Neural crest cell (in vitro differentiated cells): ENCODE results near the gene NANP. TPM values are rescaled to one million over a fixed set of nuclear protein-coding genes. Genes with fewer than 3 reads are reported as not detected.
"Not testable (repeated sequence)": the region's sequence is repeated elsewhere in the genome, so short reads cannot be mapped to it uniquely, and the experiment has no call there.

Source experiments
- DNase-seq: peaks from one replicate; pipeline ENCODE4 v3.0.0; 2021; ENCODE audit warnings: low read depth, mixed read lengths, low spot score
- H3K27ac Mint-ChIP-seq: one replicate; pipeline ENCODE4 v1.8.0; 2021; ENCODE audit warnings: mild to moderate bottlenecking, mixed read lengths; ENCODE audit not compliant: unreplicated experiment
- H3K27me3 Mint-ChIP-seq: 2 replicates; pipeline ENCODE4 v1.8.0; 2021; ENCODE audit warnings: low read depth, mild to moderate bottlenecking, mixed read lengths
- H3K36me3 Mint-ChIP-seq: 2 replicates; pipeline ENCODE4 v1.8.0; 2021; ENCODE audit warnings: low read depth, mild to moderate bottlenecking, mixed read lengths
- H3K4me1 Mint-ChIP-seq: 2 replicates; pipeline ENCODE4 v1.8.0; 2021; ENCODE audit warnings: mixed read lengths
- H3K4me3 Mint-ChIP-seq: one replicate; pipeline ENCODE4 v1.8.0; 2021; ENCODE audit warnings: mild to moderate bottlenecking, mixed read lengths
- H3K9me3 Mint-ChIP-seq: 2 replicates; pipeline ENCODE4 v1.8.0; 2021; ENCODE audit warnings: mixed read lengths
- CTCF ChIP-seq: fragments of 200-600 bp; sonication (generic); conservative IDR thresholded peaks from 2 replicates; pipeline ENCODE4 v1.5.0; 2021; ENCODE audit warnings: antibody characterized with exemption, mild to moderate bottlenecking
- total RNA-seq: library from RNA; stranded (reverse); gene quantifications from 2 replicates; pipeline ENCODE4 v1.2.1, GENCODE V29; 2021

NANP gene
- total RNA-seq, 1 donor from 2014 or later: 9.0 TPM

GRCh38 chr20:25654487-25654886 lies 30.7 kb upstream of the NANP start:
- peaks cover 1% of the 10 kb centered on the region for H3K4me1 Mint-ChIP-seq

GRCh38 chr20:25652866-25653265 lies 29.1 kb upstream of the NANP start:
- peaks cover 16% of the 10 kb centered on the region for H3K36me3 Mint-ChIP-seq

More at GRCh38 chr20:25654487-25654886, 30.7 kb upstream of the NANP start:
- H3K27ac Mint-ChIP-seq: no peak overlapping the region
- peaks cover 5% of the 10 kb centered on the region for H3K9me3 Mint-ChIP-seq
- H3K4me3 Mint-ChIP-seq: no peak overlapping the region
- H3K36me3 Mint-ChIP-seq: peaks cover 16% of the 10 kb centered on the region
- TF ChIP-seq CTCF: no peak
- H3K27me3 Mint-ChIP-seq: no peaks in the 10 kb centered on the region
- DNase-seq: no peak

GRCh38 chr20:25644814-25645213 lies 21.0 kb upstream of the NANP start:
- H3K36me3 Mint-ChIP-seq: peaks cover 11% of the 10 kb centered on the region
- no peak overlapping the region for H3K27ac Mint-ChIP-seq
- no peaks in the 10 kb centered on the region for H3K4me1 Mint-ChIP-seq
- no peaks in the 10 kb centered on the region for H3K27me3 Mint-ChIP-seq
- H3K4me3 Mint-ChIP-seq: no peak overlapping the region
- TF ChIP-seq CTCF: no peak
- peaks cover 8% of the 10 kb centered on the region for H3K9me3 Mint-ChIP-seq
- no peak for DNase-seq

More at GRCh38 chr20:25652866-25653265, 29.1 kb upstream of the NANP start:
- not testable (repeated sequence) for H3K4me3 Mint-ChIP-seq, H3K27ac Mint-ChIP-seq, H3K9me3 Mint-ChIP-seq, H3K27me3 Mint-ChIP-seq, H3K4me1 Mint-ChIP-seq, DNase-seq

- Mint-ChIP-seq H3K36me3 (peaks cover 12% of the 10 kb centered on the region), H3K27ac (no peak overlapping the region), H3K4me3 (no peak overlapping the region), H3K9me3 (peaks cover 8% of the 10 kb centered on the region), H3K4me1 (no peaks in the 10 kb centered on the region), H3K27me3 (no peaks in the 10 kb centered on the region)
- no peak for TF ChIP-seq CTCF
- DNase-seq: no peak
Measured at GRCh38 chr20:25643716-25644115, 19.9 kb upstream of the NANP start.

- H3K4me3 Mint-ChIP-seq: no peak overlapping the region
Measured at GRCh38 chr20:25637247-25637646, 13.4 kb upstream of the NANP start.

More at GRCh38 chr20:25637247-25637646, 13.4 kb upstream of the NANP start:
- Mint-ChIP-seq H3K36me3 (peaks cover 31% of the 10 kb centered on the region), H3K27me3 (no peaks in the 10 kb centered on the region), H3K9me3 (peaks cover 13% of the 10 kb centered on the region), H3K27ac (no peak overlapping the region), H3K4me1 (no peaks in the 10 kb centered on the region)
- TF ChIP-seq CTCF: no peak
- DNase-seq: no peak
